H7 (cell line): Measurements from ENCODE around the gene AP5M1. TPM values are rescaled to one million over a fixed set of nuclear protein-coding genes. Genes with fewer than 3 reads are reported as not detected.
"Not testable (repeated sequence)": the region's sequence is repeated elsewhere in the genome, so short reads cannot be mapped to it uniquely, and the experiment has no call there.

Experiments used
- DNase-seq: peaks from one replicate; pipeline ENCODE4 v3.0.0; 2012
- H3K27me3 ChIP-seq: 2 replicates; pipeline ENCODE4 v1.6.0; 2011; ENCODE audit warnings: mild to moderate bottlenecking, low read length; ENCODE audit not compliant: control insufficient read depth, insufficient read depth
- H3K36me3 ChIP-seq: replicated peaks from 2 replicates; pipeline ENCODE4 v1.5.1; 2011; ENCODE audit warnings: low read length; ENCODE audit not compliant: control insufficient read depth, insufficient read depth
- H3K4me3 ChIP-seq: 2 replicates; pipeline ENCODE4 v1.5.1; 2011; ENCODE audit warnings: low read depth, mild to moderate bottlenecking, control low read depth, low read length, moderate library complexity; ENCODE audit not compliant: insufficient read depth
- total RNA-seq: library from RNA; depleted of rRNA; stranded (reverse); fragments of >200 nt; shearing (Covaris generic); gene quantifications from 2 replicates; pipeline ENCODE4 v1.2.3, GENCODE V29; 2014; rRNA removed

AP5M1 gene
- total RNA-seq, 1 experiment from 2014 or later = 28.2 TPM

DNA sequence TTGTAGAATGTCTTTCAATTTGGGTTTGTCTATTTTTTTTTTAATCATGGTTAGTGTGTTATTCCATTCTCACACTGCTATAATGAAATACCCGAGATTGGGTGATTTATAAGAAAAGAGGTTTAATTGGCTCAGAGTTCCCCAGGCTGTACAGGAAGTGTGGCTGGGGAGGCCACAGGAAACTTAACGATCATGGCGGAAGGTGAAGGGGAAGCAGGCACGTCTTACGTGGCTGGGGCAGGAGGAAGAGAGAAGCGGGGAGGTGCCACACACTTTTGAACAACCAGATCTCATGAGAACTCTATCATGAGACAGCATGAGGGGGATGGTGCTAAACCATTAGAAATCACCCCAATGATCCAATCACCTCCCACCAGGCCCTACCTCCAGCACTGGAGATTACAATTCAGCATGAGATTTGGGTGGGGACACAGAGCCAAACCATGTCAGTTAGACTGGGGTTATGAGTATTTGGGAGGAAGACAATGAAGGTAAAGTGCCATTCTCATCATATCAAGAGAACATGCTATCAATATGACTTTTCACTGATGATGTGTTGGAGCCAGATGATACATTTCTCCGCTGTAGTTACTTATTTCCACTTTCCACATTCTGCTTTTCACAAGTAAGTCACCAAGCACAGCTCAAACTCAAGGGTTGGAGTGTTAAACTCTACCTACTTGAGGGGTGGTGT lies 45.8 kb downstream of the AP5M1 start:
- Histone ChIP-seq H3K36me3 (no peaks in the 10 kb centered on the region), H3K27me3 (no peaks in the 10 kb centered on the region), H3K4me3 (no peak overlapping the region)
- DNase-seq = no peak

DNA sequence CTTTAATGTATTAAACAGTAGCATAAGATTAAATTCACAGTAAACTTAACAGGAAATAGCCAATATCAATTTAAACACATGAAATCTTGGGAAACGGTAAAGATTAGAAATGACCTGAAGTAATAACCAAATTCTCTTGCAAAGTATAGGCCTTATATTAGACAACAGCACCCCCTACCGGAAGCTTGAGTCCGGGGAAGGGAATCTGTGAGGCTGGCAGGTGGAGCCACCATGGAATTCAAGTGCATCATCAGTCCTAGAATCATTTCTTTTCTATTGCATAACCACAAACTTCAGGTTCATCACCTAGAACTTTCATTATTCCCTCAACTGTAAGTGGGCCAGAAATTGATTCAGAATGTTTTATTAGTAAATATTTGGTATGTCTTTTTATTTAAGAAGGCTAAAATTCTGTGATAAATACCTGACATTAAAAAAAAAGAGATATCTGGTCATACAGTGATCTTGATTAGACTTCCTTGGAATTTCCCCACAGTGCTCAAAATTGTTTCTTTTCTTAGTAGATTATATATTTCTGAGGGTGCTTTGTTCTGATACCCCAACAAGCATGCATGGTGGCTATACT lies 48.6 kb downstream of the AP5M1 start:
- peak; percentile 69 for DNase-seq
- no peaks in the 10 kb centered on the region for H3K27me3 ChIP-seq
- H3K36me3 ChIP-seq = no peaks in the 10 kb centered on the region
- H3K4me3 ChIP-seq = no peak overlapping the region

DNA sequence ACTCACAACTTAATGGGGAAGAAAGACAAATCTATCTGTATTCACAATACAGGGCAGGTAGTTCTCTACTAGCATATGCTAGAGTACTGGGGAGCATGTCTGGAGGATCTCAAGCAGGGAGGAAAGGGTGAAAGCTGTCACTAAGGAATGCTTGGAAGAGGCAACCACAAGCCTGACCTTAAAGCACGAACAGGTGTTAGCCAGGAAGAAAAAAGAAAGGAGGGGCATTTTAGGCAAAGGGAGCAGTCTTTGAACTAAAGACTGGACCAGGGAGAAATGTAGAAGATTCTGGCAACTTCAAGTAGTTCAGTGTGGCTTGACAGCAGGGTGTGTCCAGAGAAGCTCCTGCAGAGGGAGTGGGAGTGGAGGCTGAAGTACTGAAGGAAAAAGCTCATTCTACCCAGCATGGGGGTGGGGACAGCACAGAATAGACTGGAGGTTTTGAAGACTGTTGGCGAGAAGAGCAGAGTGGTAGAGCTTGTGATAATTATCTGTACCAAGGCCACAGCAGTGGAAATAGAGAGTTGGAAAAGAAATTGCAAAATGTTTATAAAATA lies 50.9 kb downstream of the AP5M1 start:
- no peak for DNase-seq
- Histone ChIP-seq H3K4me3 (no peak overlapping the region), H3K27me3 (no peaks in the 10 kb centered on the region), H3K36me3 (no peaks in the 10 kb centered on the region)

DNA sequence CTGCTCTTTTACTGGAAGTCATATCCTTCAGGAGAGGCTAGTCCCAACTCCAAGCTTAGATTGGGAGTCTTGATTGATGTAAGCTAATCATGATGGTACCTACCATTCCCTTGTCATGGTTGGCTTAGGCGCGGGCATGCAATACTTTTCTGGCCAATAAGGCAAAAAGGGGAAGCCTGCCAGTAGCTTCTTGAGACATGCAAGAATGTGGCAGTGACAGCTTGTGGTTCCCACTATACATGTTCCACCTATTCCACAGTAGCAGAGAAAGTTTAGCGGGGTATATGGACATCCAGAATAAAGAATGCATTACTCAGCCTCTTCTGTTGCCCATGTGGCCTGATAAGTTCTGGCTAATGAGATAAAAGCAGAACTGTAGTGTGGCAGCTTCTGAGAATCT lies 55.0 kb downstream of the AP5M1 start:
- DNase-seq = no peak
- H3K4me3 ChIP-seq = no peak overlapping the region
- no peaks in the 10 kb centered on the region for H3K36me3 ChIP-seq
- no peaks in the 10 kb centered on the region for H3K27me3 ChIP-seq

DNA sequence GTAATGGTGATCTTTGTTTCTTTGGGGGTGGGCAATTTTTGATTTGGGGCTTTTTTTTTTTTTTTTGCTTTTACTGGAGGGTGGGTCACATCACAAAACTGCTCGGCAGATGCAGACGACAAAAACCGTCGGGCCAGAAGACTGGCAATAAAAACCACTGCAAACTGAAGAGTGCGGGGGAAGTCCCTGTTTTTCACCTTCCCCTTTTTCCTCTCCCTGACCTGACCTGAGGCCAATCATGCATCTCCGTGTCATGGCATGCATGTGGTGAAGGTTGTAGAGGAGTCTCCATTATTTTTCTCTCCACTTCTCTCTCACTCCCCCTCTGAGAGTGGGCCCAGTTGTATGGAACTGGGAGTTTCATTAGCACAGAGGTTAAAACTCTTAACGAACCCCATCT lies 57.5 kb downstream of the AP5M1 start:
- Histone ChIP-seq H3K27me3 (no peaks in the 10 kb centered on the region), H3K4me3 (no peak overlapping the region), H3K36me3 (no peaks in the 10 kb centered on the region)
- DNase-seq = no peak

DNA sequence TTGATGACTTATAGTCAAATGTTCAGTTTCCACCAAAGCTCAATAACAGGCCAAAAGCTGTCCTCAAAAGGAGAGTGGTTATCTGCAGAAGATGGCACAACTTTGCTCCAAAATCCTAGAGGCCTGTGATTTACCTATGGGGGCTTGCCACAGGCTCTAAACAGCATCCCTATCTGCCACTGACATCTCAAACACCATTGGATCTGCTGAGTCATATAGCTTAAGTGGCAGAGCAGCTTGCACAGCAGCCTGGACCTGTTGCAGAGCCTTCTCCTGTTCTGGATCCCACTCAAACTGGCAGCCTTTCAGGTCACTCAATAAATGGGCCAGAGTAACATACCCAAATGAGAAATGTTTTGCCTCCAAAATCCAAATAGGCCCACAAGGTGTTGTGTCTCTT lies 61.1 kb downstream of the AP5M1 start:
- no peak for DNase-seq
- Histone ChIP-seq H3K4me3 (no peak overlapping the region), H3K27me3 (no peaks in the 10 kb centered on the region), H3K36me3 (no peaks in the 10 kb centered on the region)

DNA sequence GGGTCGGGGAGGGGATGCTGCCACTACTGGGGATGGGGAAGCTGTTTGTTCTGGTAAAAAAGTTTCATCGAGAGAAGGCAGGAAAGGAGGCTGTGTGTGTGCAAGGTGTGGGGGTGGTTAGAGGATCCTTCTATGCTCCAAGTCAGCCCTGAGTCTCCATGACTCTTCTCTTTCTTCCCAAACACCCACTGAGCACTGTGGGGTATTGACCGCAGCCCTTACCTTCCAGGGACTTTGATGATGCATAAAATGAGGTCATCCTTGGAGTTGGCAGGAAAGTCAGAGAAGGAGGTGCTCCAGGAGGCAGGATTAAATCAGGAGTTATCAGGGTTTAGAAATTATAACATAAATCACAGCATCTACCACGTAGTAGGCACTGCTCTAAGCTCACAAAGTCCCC lies 63.7 kb downstream of the AP5M1 start:
- H3K27me3 ChIP-seq, H3K4me3 ChIP-seq, DNase-seq, H3K36me3 ChIP-seq: not testable (repeated sequence)

DNA sequence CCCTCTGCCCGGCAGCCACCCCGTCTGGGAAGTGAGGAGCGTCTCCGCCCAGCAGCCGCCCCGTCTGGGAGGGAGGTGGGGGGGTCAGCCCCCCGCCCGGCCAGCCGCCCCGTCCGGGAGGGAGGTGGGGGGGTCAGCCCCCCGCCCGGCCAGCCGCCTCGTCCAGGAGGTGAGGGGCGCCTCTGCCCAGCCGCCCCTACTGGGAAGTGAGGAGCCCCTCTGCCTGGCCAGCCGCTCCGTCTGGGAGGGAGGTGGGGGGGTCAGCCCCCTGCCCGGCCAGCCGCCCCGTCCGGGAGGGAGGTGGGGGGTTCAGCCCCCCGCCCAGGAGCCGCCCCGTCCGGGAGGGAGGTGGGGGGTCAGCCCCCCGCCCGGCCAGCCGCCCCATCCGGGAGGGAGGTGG lies 65.0 kb downstream of the AP5M1 start:
- not testable (repeated sequence) for H3K4me3 ChIP-seq, DNase-seq, H3K27me3 ChIP-seq, H3K36me3 ChIP-seq

DNA sequence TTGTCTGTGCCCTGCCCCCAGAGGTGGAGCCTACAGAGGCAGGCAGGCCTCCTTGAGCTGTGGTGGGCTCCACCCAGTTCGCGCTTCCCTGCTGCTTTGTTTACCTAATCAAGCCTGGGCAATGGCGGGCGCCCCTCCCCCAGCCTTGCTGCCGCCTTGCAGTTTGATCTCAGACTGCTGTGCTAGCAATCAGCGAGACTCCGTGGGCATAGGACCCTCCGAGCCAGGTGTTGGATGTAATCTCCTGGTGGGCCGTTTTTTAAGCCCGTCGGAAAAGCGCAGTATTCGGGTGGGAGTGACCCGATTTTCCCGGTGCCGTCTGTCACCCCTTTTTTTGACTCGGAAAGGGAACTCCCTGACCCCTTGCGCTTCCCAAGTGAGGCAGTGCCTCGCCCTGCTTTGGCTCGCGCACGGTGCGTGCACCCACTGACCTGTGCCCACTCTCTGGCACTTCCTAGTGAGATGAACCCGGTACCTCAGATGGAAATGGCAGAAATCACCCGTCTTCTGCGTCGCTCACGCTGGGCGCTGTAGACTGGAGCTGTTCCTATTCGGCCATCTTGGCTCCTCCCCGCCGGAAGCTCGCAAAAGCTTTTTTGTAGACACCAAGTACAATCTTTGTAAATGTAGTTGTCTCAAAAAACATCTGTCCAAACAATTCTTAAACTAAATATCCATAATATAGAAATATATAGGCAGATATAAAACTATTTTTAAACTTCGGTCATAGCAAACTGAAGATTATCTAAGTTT lies 75.0 kb downstream of the AP5M1 start:
- peak overlapping the region; percentile 30 for H3K4me3 ChIP-seq
- not testable (repeated sequence) for DNase-seq, H3K27me3 ChIP-seq, H3K36me3 ChIP-seq

DNA sequence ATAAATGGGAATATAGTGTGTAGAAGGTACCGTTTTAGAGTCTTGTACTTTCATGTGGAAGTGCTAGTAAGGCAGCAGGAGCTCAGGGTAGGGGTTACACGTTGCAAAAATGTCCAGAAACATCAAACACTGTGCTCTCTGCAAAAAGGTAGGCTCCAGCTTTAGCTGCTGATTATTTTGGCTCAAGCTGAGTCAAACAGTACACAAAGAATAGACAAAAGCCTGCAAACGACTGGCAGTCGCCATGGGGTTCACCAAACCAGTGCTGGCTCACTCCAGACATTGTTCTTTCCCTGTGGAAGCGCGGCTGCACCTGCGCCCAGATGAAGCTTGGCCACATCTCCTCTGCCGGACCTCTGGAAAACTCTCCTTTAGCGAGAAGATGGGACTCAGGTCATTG lies 76.3 kb downstream of the AP5M1 start:
- Histone ChIP-seq H3K27me3 (no peaks in the 10 kb centered on the region), H3K36me3 (no peaks in the 10 kb centered on the region), H3K4me3 (no peak overlapping the region)
- DNase-seq = no peak

DNA sequence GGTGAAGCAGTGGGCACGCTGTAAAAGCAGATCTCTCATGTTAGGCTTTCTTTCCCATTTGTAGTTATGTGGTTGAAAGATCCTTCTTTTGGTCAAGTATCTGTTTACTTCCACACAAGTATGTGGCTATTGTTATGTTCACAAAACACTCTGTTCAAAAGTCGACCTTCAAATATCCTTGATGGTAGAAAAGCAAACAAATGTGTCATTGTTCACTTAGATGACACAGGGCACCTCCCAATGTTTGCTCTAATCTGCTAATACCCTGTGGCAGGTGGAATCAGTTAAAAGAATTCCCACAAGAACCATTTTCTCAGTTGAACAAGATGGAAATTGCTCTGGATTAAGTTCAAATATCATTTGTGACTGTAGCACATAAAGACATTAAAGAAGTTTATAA lies 78.0 kb downstream of the AP5M1 start:
- Histone ChIP-seq H3K4me3 (no peak overlapping the region), H3K27me3 (no peaks in the 10 kb centered on the region), H3K36me3 (no peaks in the 10 kb centered on the region)
- no peak for DNase-seq

Other genes with a start within 250 kb of the AP5M1 start
- gene EXOC5, start 66 bp upstream of the AP5M1 start, total RNA-seq = 45.2 and 53.0 TPM in 2 replicates
- 17.7 TPM in 2 replicates for gene NAA30, start 121.6 kb downstream of the AP5M1 start, total RNA-seq
- not detected in 2 replicates for gene CCDC198, start 224.9 kb downstream of the AP5M1 start, total RNA-seq